Mesenchymal stem cell (in vitro differentiated cells and primary cell): Measurements from ENCODE around the gene ZNF417.

Experiments
- DNase-seq: peaks from one replicate; pipeline ENCODE4 v3.0.0-alpha.2; 2013
- H2AFZ ChIP-seq: one replicate; pipeline ENCODE4 v1.6.1; 2013; ENCODE audit warnings: low read depth, mild to moderate bottlenecking, control low read depth, inconsistent platforms, low read length, moderate library complexity
- H2AK5ac ChIP-seq: 2 replicates; pipeline ENCODE4 v1.6.1; 2013; ENCODE audit warnings: low read length, moderate library complexity, mild to moderate bottlenecking, inconsistent platforms; ENCODE audit not compliant: severe bottlenecking
- H2BK120ac ChIP-seq: one replicate; pipeline ENCODE4 v1.6.1; 2013; ENCODE audit warnings: low read depth, mild to moderate bottlenecking, inconsistent platforms, low read length, moderate library complexity
- H2BK12ac ChIP-seq, 2 experiments: one replicate each; pipeline ENCODE4 v1.6.1; 2013; ENCODE audit warnings: inconsistent platforms in 2 of 2, low read length in 2 of 2, mild to moderate bottlenecking in 2 of 2, moderate library complexity in 2 of 2, control low read depth in 1 of 2
- H2BK15ac ChIP-seq: one replicate; pipeline ENCODE4 v1.6.1; 2013; ENCODE audit warnings: mild to moderate bottlenecking, low read depth, inconsistent platforms; ENCODE audit not compliant: poor library complexity, severe bottlenecking
- H2BK5ac ChIP-seq: 2 replicates; pipeline ENCODE4 v1.6.1; 2013; ENCODE audit warnings: low read depth, mild to moderate bottlenecking, low read length, control low read depth, inconsistent platforms; ENCODE audit not compliant: poor library complexity, severe bottlenecking
- H3K14ac ChIP-seq, 2 experiments: one replicate each; pipeline ENCODE4 v1.6.1; 2013; ENCODE audit warnings: inconsistent platforms in 2 of 2, low read length in 2 of 2, control low read depth in 1 of 2, mild to moderate bottlenecking in 1 of 2, moderate library complexity in 1 of 2
- H3K18ac ChIP-seq, 2 experiments: one replicate each; pipeline ENCODE4 v1.6.1; 2013; ENCODE audit warnings: inconsistent platforms in 2 of 2, low read length in 2 of 2, control low read depth in 1 of 2, low read depth in 1 of 2, mild to moderate bottlenecking in 1 of 2
- H3K23ac ChIP-seq, 2 experiments: one replicate each; pipeline ENCODE4 v1.6.1; 2013; ENCODE audit warnings: inconsistent platforms in 2 of 2, low read length in 2 of 2, mild to moderate bottlenecking in 2 of 2, moderate library complexity in 2 of 2, control low read depth in 1 of 2
- H3K27ac ChIP-seq: 2 replicates; pipeline ENCODE4 v1.5.1; 2013; ENCODE audit warnings: mild to moderate bottlenecking, moderate library complexity, low read length, control low read depth, inconsistent platforms; ENCODE audit not compliant: poor library complexity, severe bottlenecking
- H3K27me3 ChIP-seq, 2 experiments: 2 replicates each; pipeline versions ENCODE4 v1.6.1 to v1.7.0; 2013; ENCODE audit warnings: low read length in 2 of 2, mild to moderate bottlenecking in 2 of 2, moderate library complexity in 2 of 2, control low read depth in 1 of 2, inconsistent platforms in 1 of 2; ENCODE audit not compliant: control insufficient read depth in 1 of 2, insufficient read depth in 1 of 2
- H3K36me3 ChIP-seq, 2 experiments: 2 replicates each; pipeline versions ENCODE4 v1.6.1 to v1.7.0; 2013; ENCODE audit warnings: low read length in 2 of 2, control low read depth in 1 of 2, inconsistent platforms in 1 of 2, low read depth in 1 of 2, mild to moderate bottlenecking in 1 of 2; ENCODE audit not compliant: insufficient read depth in 2 of 2, control insufficient read depth in 1 of 2
- H3K4ac ChIP-seq, 2 experiments: one replicate each; pipeline ENCODE4 v1.6.1; 2013; ENCODE audit warnings: inconsistent platforms in 2 of 2, low read length in 2 of 2, mild to moderate bottlenecking in 2 of 2, moderate library complexity in 2 of 2, control low read depth in 1 of 2, low read depth in 1 of 2
- H3K4me1 ChIP-seq: 2 replicates; pipeline ENCODE4 v1.6.1; 2013; ENCODE audit warnings: low read depth, low read length, control low read depth; ENCODE audit not compliant: control insufficient read depth, insufficient read depth
- H3K4me2 ChIP-seq: 2 replicates; pipeline ENCODE4 v1.6.1; 2013; ENCODE audit warnings: low read length, mild to moderate bottlenecking, inconsistent platforms; ENCODE audit not compliant: poor library complexity, severe bottlenecking
- H3K4me3 ChIP-seq, 2 experiments: 2 replicates each; pipeline versions ENCODE4 v1.5.1 to v1.7.0; 2013; ENCODE audit warnings: low read length in 2 of 2, mild to moderate bottlenecking in 2 of 2, control low read depth in 1 of 2, low read depth in 1 of 2; ENCODE audit not compliant: insufficient read depth in 1 of 2
- H3K79me1 ChIP-seq: replicated peaks from 2 replicates; pipeline ENCODE4 v1.6.1; 2013; ENCODE audit warnings: mild to moderate bottlenecking, control low read depth, low read length, inconsistent platforms; ENCODE audit not compliant: poor library complexity, severe bottlenecking
- H3K9ac ChIP-seq: 2 replicates; pipeline ENCODE4 v1.7.0; 2013; ENCODE audit warnings: mild to moderate bottlenecking, low read length, moderate library complexity
- H3K9me3 ChIP-seq: 2 replicates; pipeline ENCODE4 v1.7.0; 2013; ENCODE audit warnings: mild to moderate bottlenecking, low read length; ENCODE audit not compliant: control insufficient read depth
- H4K8ac ChIP-seq: one replicate; pipeline ENCODE4 v1.6.1; 2013; ENCODE audit warnings: inconsistent platforms, mild to moderate bottlenecking, low read length, moderate library complexity
- H4K91ac ChIP-seq: one replicate; pipeline ENCODE4 v1.6.1; 2013; ENCODE audit warnings: mild to moderate bottlenecking, low read length, inconsistent platforms
- WGBS: methylation state at CpG from one replicate; pipeline ENCODE4 v1.1.7; 2013; ENCODE audit warnings: mixed read lengths; 5-methylcytosine and 5-hydroxymethylcytosine counted together

The ZNF417 gene

GRCh38 chr19:57949702-57950101 lies 33.3 kb upstream of the ZNF417 start:
- no peak for DNase-seq
- H2BK15ac ChIP-seq, result no peak overlapping the region
- WGBS, result 90% methylated on average over 12 of the region's 12 CpGs

GRCh38 chr19:57949296-57949695 lies 32.9 kb upstream of the ZNF417 start:
- H3K9ac ChIP-seq, result no peak overlapping the region
- 95% methylated on average over 24 of the region's 24 CpGs for WGBS
- peaks cover under 1 to 4% of the 10 kb centered on the region in 2 experiments for H3K36me3 ChIP-seq

More at GRCh38 chr19:57949702-57950101, 33.3 kb upstream of the ZNF417 start:
- Histone ChIP-seq H2AK5ac (no peak overlapping the region), H3K4ac (no peak overlapping the region), H2BK12ac (no peak overlapping the region), H3K4me1 (peaks cover 7% of the 10 kb centered on the region), H3K23ac (no peak overlapping the region), H3K14ac (no peak overlapping the region), H2AFZ (no peak overlapping the region), H3K9ac (no peak overlapping the region), H3K27ac (no peak overlapping the region), H3K36me3 (no peaks in the 10 kb centered on the region), H2BK120ac (no peak overlapping the region), H3K4me2 (no peak overlapping the region), H3K27me3 (no peaks in the 10 kb centered on the region), H4K8ac (no peak overlapping the region), H2BK5ac (no peak overlapping the region), H3K18ac (no peak overlapping the region), H3K4me3 (no peak overlapping the region), H4K91ac (no peak overlapping the region), H3K9me3 (peaks cover 30% of the 10 kb centered on the region), H3K79me1 (peaks cover 14% of the 10 kb centered on the region)

GRCh38 chr19:57947419-57948134 lies 31.2 kb upstream of the ZNF417 start, which contains the start of gene ZNF256:
Gene ZNF256 (minus strand): TSS chr19:57947706. CDS start chr19:57947474, 232 bp downstream.
- H4K91ac ChIP-seq, result peak within 1 kb of the TSS; percentile 45
- H3K9me3 ChIP-seq, result peaks cover 31% of the 10 kb centered on the region
- peak within 1 kb of the TSS; percentile 87 for H3K4me2 ChIP-seq
- H3K27me3 ChIP-seq, result no peaks in the 10 kb centered on the region
- H2BK120ac ChIP-seq, result peak within 1 kb of the TSS; percentile 24
- peaks cover 7% of the 10 kb centered on the region for H3K4me1 ChIP-seq
- H2BK12ac ChIP-seq, result no peak within 1 kb of the TSS
- H3K23ac ChIP-seq, result no peak within 1 kb of the TSS
- peak within 1 kb of the TSS; percentile 94 for H3K9ac ChIP-seq
- no peak within 1 kb of the TSS for H2BK15ac ChIP-seq
- H2BK5ac ChIP-seq, result no peak within 1 kb of the TSS
- no peak within 1 kb of the TSS for H2AK5ac ChIP-seq
- peak within 1 kb of the TSS; percentile 85 for H4K8ac ChIP-seq
- 9% methylated on average over 53 of the region's 54 CpGs for WGBS
- peak within 1 kb of the TSS; percentile 84 to 90 for H3K18ac ChIP-seq
- H3K14ac ChIP-seq, result peak within 1 kb of the TSS in 1 of 2 experiments; percentile 26
- peak within 1 kb of the TSS; percentile 95 to 96 for H3K4me3 ChIP-seq
- peak within 1 kb of the TSS; percentile 32 to 75 for H3K4ac ChIP-seq
- H3K36me3 ChIP-seq, result peaks cover 18 to 19% of the 10 kb centered on the region in 2 experiments
- H3K27ac ChIP-seq, result peak within 1 kb of the TSS; percentile 77
- peaks cover 28% of the 10 kb centered on the region for H3K79me1 ChIP-seq
- peak; percentile 95 for DNase-seq
- H2AFZ ChIP-seq, result peak within 1 kb of the TSS; percentile 60

More at GRCh38 chr19:57949296-57949695, 32.9 kb upstream of the ZNF417 start:
- H3K4me2 ChIP-seq, result no peak overlapping the region
- no peak overlapping the region for H4K91ac ChIP-seq
- H3K9me3 ChIP-seq, result peaks cover 27% of the 10 kb centered on the region
- H4K8ac ChIP-seq, result no peak overlapping the region
- no peak overlapping the region for H2AFZ ChIP-seq
- H3K14ac ChIP-seq, result no peak overlapping the region
- H2AK5ac ChIP-seq, result no peak overlapping the region
- peaks cover 14% of the 10 kb centered on the region for H3K79me1 ChIP-seq
- H3K4me3 ChIP-seq, result no peak overlapping the region
- H2BK5ac ChIP-seq, result no peak overlapping the region
- no peak for DNase-seq
- no peak overlapping the region for H3K18ac ChIP-seq
- no peak overlapping the region for H3K27ac ChIP-seq
- H3K27me3 ChIP-seq, result no peaks in the 10 kb centered on the region
- H2BK120ac ChIP-seq, result no peak overlapping the region
- H3K23ac ChIP-seq, result no peak overlapping the region
- H2BK12ac ChIP-seq, result no peak overlapping the region
- H3K4ac ChIP-seq, result no peak overlapping the region
- H3K4me1 ChIP-seq, result peaks cover 7% of the 10 kb centered on the region
- no peak overlapping the region for H2BK15ac ChIP-seq

DNA sequence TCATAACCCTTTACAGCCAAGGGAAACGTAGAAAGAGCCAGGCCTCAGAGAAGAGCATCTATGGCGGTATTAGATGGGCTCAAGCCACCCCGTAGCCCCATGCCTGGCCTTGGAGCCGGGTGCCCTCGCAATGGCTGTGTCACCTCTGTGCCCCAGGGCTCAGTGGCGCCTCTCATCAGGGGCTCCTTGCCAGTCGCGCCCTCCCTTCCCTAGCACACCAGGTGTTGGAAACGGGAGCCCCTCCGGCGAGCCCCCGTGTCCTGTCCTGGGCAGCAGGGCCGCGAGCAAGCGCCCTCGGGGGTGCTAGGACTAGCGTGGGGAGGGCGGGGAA lies 30.7 kb upstream of the ZNF417 start:
- Histone ChIP-seq H3K4me1 (peaks cover 7% of the 10 kb centered on the region), H2BK12ac (no peak overlapping the region), H3K79me1 (peaks cover 33% of the 10 kb centered on the region), H2BK15ac (no peak overlapping the region), H2BK5ac (no peak overlapping the region), H3K27me3 (no peaks in the 10 kb centered on the region), H2AK5ac (no peak overlapping the region), H3K14ac (peak overlapping the region in 1 of 2 experiments; percentile 26), H3K4me3 (peak overlapping the region; percentile 95 to 96), H4K91ac (peak overlapping the region; percentile 45), H3K27ac (no peak overlapping the region), H4K8ac (peak overlapping the region; percentile 85), H3K18ac (peak overlapping the region; percentile 84 to 90), H3K9ac (peak overlapping the region; percentile 94), H2BK120ac (peak overlapping the region; percentile 24), H3K4ac (peak overlapping the region; percentile 32 to 75), H3K4me2 (peak overlapping the region; percentile 87), H3K23ac (no peak overlapping the region), H3K36me3 (peaks cover 23 to 25% of the 10 kb centered on the region in 2 experiments), H2AFZ (peak overlapping the region; percentile 60), H3K9me3 (peaks cover 36% of the 10 kb centered on the region)
- DNase-seq, result peak; percentile 7
- WGBS, result 1% methylated on average over 14 of the region's 18 CpGs
